ENCODE results near the gene THRB.

DNA sequence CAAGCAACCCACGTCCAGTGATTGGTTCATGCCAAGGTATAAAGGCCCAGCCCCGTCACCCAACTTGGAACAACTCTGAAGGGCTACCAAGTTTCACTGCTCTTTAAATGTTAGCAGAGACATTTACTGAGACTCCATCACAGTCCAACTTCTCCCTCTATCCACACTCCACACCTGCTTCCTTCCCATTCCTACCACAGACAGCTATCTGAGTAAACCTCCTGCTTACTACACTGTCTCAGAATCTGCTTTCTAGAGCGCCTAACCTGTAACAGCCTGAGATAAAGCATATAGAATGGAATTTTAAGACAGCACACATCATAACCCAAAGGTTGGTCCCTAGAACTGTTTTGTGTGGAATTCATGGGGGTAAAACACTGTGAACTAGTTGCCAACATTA, 106.5 kb downstream of the THRB start:
- TF ChIP-seq POLR2A (IDR thresholded peaks at IDR 0.05), result no peak
- TF ChIP-seq, protein P1, sequence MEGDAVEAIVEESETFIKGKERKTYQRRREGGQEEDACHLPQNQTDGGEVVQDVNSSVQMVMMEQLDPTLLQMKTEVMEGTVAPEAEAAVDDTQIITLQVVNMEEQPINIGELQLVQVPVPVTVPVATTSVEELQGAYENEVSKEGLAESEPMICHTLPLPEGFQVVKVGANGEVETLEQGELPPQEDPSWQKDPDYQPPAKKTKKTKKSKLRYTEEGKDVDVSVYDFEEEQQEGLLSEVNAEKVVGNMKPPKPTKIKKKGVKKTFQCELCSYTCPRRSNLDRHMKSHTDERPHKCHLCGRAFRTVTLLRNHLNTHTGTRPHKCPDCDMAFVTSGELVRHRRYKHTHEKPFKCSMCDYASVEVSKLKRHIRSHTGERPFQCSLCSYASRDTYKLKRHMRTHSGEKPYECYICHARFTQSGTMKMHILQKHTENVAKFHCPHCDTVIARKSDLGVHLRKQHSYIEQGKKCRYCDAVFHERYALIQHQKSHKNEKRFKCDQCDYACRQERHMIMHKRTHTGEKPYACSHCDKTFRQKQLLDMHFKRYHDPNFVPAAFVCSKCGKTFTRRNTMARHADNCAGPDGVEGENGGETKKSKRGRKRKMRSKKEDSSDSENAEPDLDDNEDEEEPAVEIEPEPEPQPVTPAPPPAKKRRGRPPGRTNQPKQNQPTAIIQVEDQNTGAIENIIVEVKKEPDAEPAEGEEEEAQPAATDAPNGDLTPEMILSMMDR (IDR thresholded peaks at IDR 0.05), result no peak
